GM19395 (cell line): ENCODE results near the gene MEF2B.
"Not testable (repeated sequence)": the region's sequence is repeated elsewhere in the genome, so short reads cannot be mapped to it uniquely, and the experiment has no call there.

ENCODE experiments used
- ATAC-seq: cut with Tn5 transposase; IDR thresholded peaks from one replicate; pipeline ENCODE4 v1.9.1; 2021; ENCODE audit warnings: mild to moderate bottlenecking, moderate library complexity; ENCODE audit not compliant: unreplicated experiment

MEF2B gene

GRCh38 chr19:19132912-19133311 lies 37.2 kb downstream of the MEF2B start:
- no peak for ATAC-seq

GRCh38 chr19:19131989-19132388 lies 38.1 kb downstream of the MEF2B start:
- ATAC-seq = no peak

- ATAC-seq = no peak
Measured at GRCh38 chr19:19126102-19126501, 44.0 kb downstream of the MEF2B start.

GRCh38 chr19:19123386-19123785 lies 46.7 kb downstream of the MEF2B start:
- no peak for ATAC-seq

GRCh38 chr19:19122902-19123301 lies 47.2 kb downstream of the MEF2B start:
- no peak for ATAC-seq

- ATAC-seq = no peak
Measured at GRCh38 chr19:19121371-19121770, 48.7 kb downstream of the MEF2B start.

GRCh38 chr19:19120308-19121231 lies 49.5 kb downstream of the MEF2B start:
- ATAC-seq = no peak

- no peak for ATAC-seq
Measured at GRCh38 chr19:19119325-19120237, 50.5 kb downstream of the MEF2B start.

- no peak for ATAC-seq
Measured at GRCh38 chr19:19115954-19116353, 54.1 kb downstream of the MEF2B start.

- ATAC-seq = no peak
Measured at GRCh38 chr19:19113040-19113626, 56.9 kb downstream of the MEF2B start.

- no peak for ATAC-seq
Measured at GRCh38 chr19:19111967-19112580, 58.0 kb downstream of the MEF2B start.

GRCh38 chr19:19111136-19111835 lies 58.8 kb downstream of the MEF2B start:
- no peak for ATAC-seq

- ATAC-seq = no peak
Measured at GRCh38 chr19:19110410-19111135, 59.5 kb downstream of the MEF2B start.

- no peak for ATAC-seq
Measured at GRCh38 chr19:19109601-19110000, 60.5 kb downstream of the MEF2B start.

- ATAC-seq = no peak
Measured at GRCh38 chr19:19107654-19108053, 62.4 kb downstream of the MEF2B start.

GRCh38 chr19:19106938-19107337 lies 63.1 kb downstream of the MEF2B start:
- not testable (repeated sequence) for ATAC-seq

GRCh38 chr19:19106056-19106551 lies 64.0 kb downstream of the MEF2B start:
- no peak for ATAC-seq

- ATAC-seq = no peak
Measured at GRCh38 chr19:19105365-19106055, 64.6 kb downstream of the MEF2B start.

- ATAC-seq = no peak
Measured at GRCh38 chr19:19103167-19103566, 66.9 kb downstream of the MEF2B start.
